NCI-H82 treated with DMSO at 0.1 percent for 48 hours (cell line): ENCODE data around the gene LCE1B.

ENCODE experiments used
- DNase-seq: peaks from one replicate; lab custom pipeline; 2025; ENCODE audit not compliant: unreplicated experiment; lab: John Stamatoyannopoulos, UW

The LCE1B gene

DNA sequence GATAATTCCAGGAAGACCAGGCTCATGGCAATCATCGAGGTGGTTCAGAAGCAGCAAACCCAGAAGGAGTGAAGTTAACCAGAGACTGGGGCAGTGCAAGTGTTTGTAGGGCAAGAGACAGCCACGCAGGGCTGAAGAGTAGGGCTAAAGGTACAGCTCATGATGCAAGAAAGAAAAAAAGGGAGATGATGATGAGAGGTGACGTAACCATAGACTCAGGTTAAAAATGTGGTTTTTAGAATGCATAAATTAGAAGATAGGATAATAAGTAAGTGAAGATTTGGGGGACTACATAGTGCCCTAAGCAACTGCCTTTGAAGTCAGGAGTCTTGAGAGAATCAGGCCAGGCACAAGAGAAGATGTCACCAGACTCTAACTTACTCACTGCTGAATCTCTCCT lies 48.4 kb downstream of the LCE1B start:
- no peak for DNase-seq

DNA sequence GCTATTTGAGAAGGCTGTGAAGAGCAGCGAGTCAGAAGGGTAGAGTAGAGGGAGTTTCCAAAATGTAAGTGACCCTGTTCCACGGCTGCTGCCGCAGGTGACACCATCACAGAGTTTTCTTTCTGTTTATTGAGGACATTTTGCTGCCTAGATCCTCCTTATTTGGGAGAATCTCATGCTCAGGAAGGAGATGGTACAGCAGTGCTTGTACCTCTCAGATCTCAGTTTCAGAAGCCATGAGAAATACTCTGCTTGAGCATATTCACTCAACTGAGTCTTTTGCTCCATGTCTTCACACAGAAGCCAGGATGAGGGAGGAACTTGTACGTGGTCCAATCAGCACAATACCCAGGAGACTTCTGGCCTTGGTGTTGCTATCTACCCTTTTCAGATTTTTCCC lies 49.6 kb downstream of the LCE1B start:
- no peak for DNase-seq
